ENCODE measurements around the gene CLEC19A.

- TF ChIP-seq, protein P1, sequence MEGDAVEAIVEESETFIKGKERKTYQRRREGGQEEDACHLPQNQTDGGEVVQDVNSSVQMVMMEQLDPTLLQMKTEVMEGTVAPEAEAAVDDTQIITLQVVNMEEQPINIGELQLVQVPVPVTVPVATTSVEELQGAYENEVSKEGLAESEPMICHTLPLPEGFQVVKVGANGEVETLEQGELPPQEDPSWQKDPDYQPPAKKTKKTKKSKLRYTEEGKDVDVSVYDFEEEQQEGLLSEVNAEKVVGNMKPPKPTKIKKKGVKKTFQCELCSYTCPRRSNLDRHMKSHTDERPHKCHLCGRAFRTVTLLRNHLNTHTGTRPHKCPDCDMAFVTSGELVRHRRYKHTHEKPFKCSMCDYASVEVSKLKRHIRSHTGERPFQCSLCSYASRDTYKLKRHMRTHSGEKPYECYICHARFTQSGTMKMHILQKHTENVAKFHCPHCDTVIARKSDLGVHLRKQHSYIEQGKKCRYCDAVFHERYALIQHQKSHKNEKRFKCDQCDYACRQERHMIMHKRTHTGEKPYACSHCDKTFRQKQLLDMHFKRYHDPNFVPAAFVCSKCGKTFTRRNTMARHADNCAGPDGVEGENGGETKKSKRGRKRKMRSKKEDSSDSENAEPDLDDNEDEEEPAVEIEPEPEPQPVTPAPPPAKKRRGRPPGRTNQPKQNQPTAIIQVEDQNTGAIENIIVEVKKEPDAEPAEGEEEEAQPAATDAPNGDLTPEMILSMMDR (conservative IDR thresholded peaks at IDR 0.05), result no peak
- TF ChIP-seq EZH2 (IDR thresholded peaks at IDR 0.05; ENCODE audit: low read depth), result no peak
These were observed 18.8 kb upstream of the CLEC19A start for GRCh38 chr16:19266774-19267173.

All from PC-9 (cell line).